Adipocyte (in vitro differentiated cells): ENCODE data around the gene CREBZF.

Experiments used
- DNase-seq: peaks from one replicate; pipeline ENCODE4 v3.0.0-alpha.2; 2015; ENCODE audit warnings: low read depth
- H3K27me3 ChIP-seq: replicated peaks from 2 replicates; pipeline ENCODE4 v1.7.0; 2013; ENCODE audit warnings: mild to moderate bottlenecking, low read length, moderate library complexity; ENCODE audit not compliant: control insufficient read depth, insufficient read depth
- H3K36me3 ChIP-seq: 2 replicates; pipeline ENCODE4 v1.7.0; 2013; ENCODE audit warnings: low read length, mild to moderate bottlenecking, moderate library complexity; ENCODE audit not compliant: control insufficient read depth, insufficient read depth, severe bottlenecking
- H3K4me1 ChIP-seq: 2 replicates; pipeline ENCODE4 v1.7.0; 2013; ENCODE audit warnings: mild to moderate bottlenecking, low read length, moderate library complexity; ENCODE audit not compliant: control insufficient read depth, insufficient read depth
- H3K4me3 ChIP-seq: 2 replicates; pipeline ENCODE4 v1.7.0; 2013; ENCODE audit warnings: mild to moderate bottlenecking, low read length, moderate library complexity
- H3K9ac ChIP-seq: 2 replicates; pipeline ENCODE4 v1.7.0; 2013; ENCODE audit warnings: mild to moderate bottlenecking, low read length, moderate library complexity
- H3K9me3 ChIP-seq: 2 replicates; pipeline ENCODE4 v1.7.0; 2013; ENCODE audit warnings: mild to moderate bottlenecking, low read length, moderate library complexity; ENCODE audit not compliant: control insufficient read depth

CREBZF gene

GRCh38 chr11:85664615-85665481, at the start of gene CREBZF:
Gene CREBZF (minus strand): TSS chr11:85665129. CDS start chr11:85664875, 254 bp downstream.
- peak; percentile 99 for DNase-seq
- H3K4me3 ChIP-seq, result peak within 1 kb of the TSS; percentile 98
- peaks cover 13% of the 10 kb centered on the region for H3K36me3 ChIP-seq
- H3K9ac ChIP-seq, result peak within 1 kb of the TSS; percentile 99
- H3K4me1 ChIP-seq, result peaks cover 34% of the 10 kb centered on the region
- H3K27me3 ChIP-seq, result no peaks in the 10 kb centered on the region
- H3K9me3 ChIP-seq, result no peaks in the 10 kb centered on the region

DNA sequence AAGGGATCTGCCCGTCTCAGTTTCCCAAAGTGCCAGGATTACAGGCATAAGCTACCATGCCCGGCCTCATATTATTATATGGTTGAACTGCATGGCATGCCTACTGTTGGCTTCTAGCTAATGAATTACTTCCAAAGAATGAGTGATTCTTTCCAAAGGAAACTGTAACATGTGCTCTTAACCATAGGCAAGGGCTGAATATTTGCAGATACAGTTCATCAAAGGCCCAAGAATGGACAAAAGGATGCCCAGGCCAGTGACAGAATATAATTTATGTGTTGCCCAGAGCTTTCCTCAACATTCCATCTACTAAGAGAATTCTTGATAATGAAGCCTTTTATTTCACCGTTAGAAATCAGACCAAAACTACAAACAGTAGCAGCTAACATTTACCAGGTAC, 48.0 kb upstream of the CREBZF start:
- DNase-seq, result no peak
- Histone ChIP-seq H3K9me3 (no peaks in the 10 kb centered on the region), H3K9ac (no peak overlapping the region), H3K36me3 (no peaks in the 10 kb centered on the region), H3K4me1 (no peaks in the 10 kb centered on the region), H3K4me3 (no peak overlapping the region), H3K27me3 (no peaks in the 10 kb centered on the region)

DNA sequence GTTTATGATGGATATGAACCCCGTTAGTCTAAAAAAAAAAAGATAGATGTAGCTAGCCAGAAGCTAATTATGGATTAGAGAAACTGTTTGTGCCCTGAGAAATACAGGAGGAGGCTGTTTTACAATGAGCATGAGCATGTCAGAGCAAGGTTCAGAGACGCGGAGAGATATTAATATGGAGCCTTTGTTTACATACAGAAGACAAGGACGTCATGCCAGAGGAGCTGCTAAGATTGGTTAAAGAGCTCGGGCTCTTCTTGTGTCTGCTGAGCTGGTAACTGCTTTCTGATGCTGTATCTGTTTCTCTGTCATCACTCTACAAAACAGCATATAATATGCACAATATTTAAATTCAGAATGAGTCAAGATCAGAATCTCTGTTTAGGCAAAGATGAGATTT, 46.0 kb upstream of the CREBZF start:
- DNase-seq, result no peak
- no peaks in the 10 kb centered on the region for H3K36me3 ChIP-seq
- no peak overlapping the region for H3K4me3 ChIP-seq
- H3K9me3 ChIP-seq, result no peaks in the 10 kb centered on the region
- H3K4me1 ChIP-seq, result no peaks in the 10 kb centered on the region
- no peak overlapping the region for H3K9ac ChIP-seq
- no peaks in the 10 kb centered on the region for H3K27me3 ChIP-seq

DNA sequence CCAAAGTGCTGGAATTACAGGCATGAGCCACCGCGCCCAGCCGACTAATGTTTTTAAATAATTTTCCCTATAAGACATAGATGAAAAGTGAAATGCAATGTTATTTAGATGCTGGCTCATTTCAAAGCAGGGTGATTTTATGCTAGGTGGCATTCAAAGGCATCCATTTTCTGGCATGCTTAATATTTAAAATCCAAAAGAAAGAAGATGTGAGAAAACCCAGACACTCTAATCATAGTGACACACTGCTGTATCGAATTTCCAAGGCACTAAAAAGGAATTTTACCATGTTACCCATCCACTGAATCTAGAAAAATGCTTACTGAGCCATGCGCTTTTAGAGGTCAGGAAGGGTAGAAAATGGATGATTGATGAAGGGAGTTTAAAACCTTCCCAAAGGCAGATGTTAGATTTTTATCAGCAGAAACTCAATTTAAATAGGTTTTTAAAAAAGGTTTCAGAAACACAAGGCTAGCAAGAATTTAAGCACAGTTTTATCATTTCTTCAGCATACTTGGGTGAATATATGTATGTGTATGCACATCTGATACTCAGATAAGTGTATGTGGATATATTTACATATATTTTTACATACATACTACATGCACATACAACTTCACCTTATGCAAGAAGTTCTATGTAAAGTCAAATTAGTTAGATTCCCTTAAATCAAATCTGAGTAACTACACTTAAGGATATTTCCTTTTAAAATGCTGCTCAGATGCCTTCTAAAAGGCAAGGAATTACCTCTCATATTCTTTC, 45.2 kb upstream of the CREBZF start:
- no peak for DNase-seq
- H3K9me3 ChIP-seq, result no peaks in the 10 kb centered on the region

GRCh38 chr11:85705800-85706199, 40.9 kb upstream of the CREBZF start:
- H3K9me3 ChIP-seq, result peaks cover 2% of the 10 kb centered on the region
- no peaks in the 10 kb centered on the region for H3K27me3 ChIP-seq
- no peak overlapping the region for H3K9ac ChIP-seq
- peaks cover 7% of the 10 kb centered on the region for H3K4me1 ChIP-seq
- no peak overlapping the region for H3K4me3 ChIP-seq
- no peaks in the 10 kb centered on the region for H3K36me3 ChIP-seq
- no peak for DNase-seq

More for the DNA sequence above, 45.2 kb upstream of the CREBZF start:
- peaks cover 7% of the 10 kb centered on the region for H3K4me1 ChIP-seq
- H3K36me3 ChIP-seq, result no peaks in the 10 kb centered on the region
- no peak overlapping the region for H3K9ac ChIP-seq
- no peak overlapping the region for H3K4me3 ChIP-seq
- no peaks in the 10 kb centered on the region for H3K27me3 ChIP-seq

- Histone ChIP-seq H3K36me3 (no peaks in the 10 kb centered on the region), H3K4me3 (no peak overlapping the region), H3K4me1 (peaks cover 7% of the 10 kb centered on the region), H3K27me3 (no peaks in the 10 kb centered on the region), H3K9me3 (peaks cover 2% of the 10 kb centered on the region), H3K9ac (no peak overlapping the region)
- DNase-seq, result no peak
Observed at GRCh38 chr11:85704967-85705366, 40.0 kb upstream of the CREBZF start.

GRCh38 chr11:85699957-85700741, 35.2 kb upstream of the CREBZF start:
- no peak for DNase-seq
- H3K27me3 ChIP-seq, result no peaks in the 10 kb centered on the region
- no peaks in the 10 kb centered on the region for H3K4me1 ChIP-seq
- no peak overlapping the region for H3K4me3 ChIP-seq
- H3K36me3 ChIP-seq, result no peaks in the 10 kb centered on the region
- H3K9me3 ChIP-seq, result peaks cover 2% of the 10 kb centered on the region
- no peak overlapping the region for H3K9ac ChIP-seq

- Histone ChIP-seq H3K4me3 (no peak overlapping the region), H3K9ac (no peak overlapping the region), H3K27me3 (no peaks in the 10 kb centered on the region), H3K36me3 (no peaks in the 10 kb centered on the region), H3K4me1 (peaks cover 6% of the 10 kb centered on the region), H3K9me3 (peaks cover 2% of the 10 kb centered on the region)
- no peak for DNase-seq
Observed at GRCh38 chr11:85698195-85698594, 33.3 kb upstream of the CREBZF start.

DNA sequence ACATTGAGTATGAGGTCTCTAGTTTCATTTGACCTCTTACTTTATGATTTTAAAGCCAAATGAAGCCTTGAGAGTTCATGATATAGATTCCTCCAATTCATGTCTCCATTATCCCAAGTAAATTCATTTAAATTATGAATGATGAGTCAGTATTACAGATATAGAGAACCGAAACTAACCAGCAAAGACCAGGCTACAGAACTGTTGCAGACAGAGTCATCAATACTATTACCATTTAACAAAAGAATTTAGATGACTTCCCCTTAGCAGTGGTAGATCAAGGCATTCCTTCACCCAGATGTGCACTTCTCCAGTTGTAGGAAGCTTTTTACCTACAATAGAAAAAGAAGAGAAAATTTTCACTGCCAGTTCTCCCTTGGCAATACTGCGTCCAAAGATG, 32.8 kb upstream of the CREBZF start:
- Histone ChIP-seq H3K4me1 (peaks cover 6% of the 10 kb centered on the region), H3K9me3 (no peaks in the 10 kb centered on the region), H3K4me3 (no peak overlapping the region), H3K36me3 (no peaks in the 10 kb centered on the region), H3K9ac (no peak overlapping the region), H3K27me3 (no peaks in the 10 kb centered on the region)
- no peak for DNase-seq

DNA sequence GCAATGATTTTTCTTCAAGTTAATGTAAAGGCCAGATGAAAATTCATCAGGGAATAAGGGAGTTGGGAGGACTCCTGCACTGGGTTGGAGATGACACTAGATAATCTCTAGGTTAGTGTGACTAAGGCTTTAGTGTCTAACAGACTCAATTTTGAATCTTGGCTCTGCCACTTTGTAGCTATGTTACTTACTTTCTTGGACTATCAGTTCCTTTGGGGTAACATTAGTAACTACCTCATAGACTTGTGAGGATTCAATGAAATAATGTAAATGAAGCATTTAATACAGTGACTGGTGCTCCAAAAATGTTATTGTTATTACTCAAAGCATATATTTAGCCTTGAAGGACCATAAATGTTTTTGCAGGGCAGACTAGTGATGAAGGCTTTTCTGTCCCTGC, 30.6 kb upstream of the CREBZF start:
- H3K9ac ChIP-seq, result no peak overlapping the region
- H3K36me3 ChIP-seq, result no peaks in the 10 kb centered on the region
- no peak for DNase-seq
- no peaks in the 10 kb centered on the region for H3K27me3 ChIP-seq
- H3K9me3 ChIP-seq, result no peaks in the 10 kb centered on the region
- no peak overlapping the region for H3K4me3 ChIP-seq
- H3K4me1 ChIP-seq, result peaks cover 6% of the 10 kb centered on the region
